GM10266 (cell line): ENCODE data around the gene SYNJ2.

Experiments used
- DNase-seq: peaks from one replicate; pipeline ENCODE4 v3.0.0; 2012; ENCODE audit errors: extremely low spot score
- CTCF ChIP-seq: IDR thresholded peaks from 2 replicates; pipeline ENCODE4 v1.5.1; 2012; ENCODE audit warnings: mild to moderate bottlenecking, low read depth; ENCODE audit not compliant: control insufficient read depth, insufficient read depth; ENCODE audit errors: missing control alignments

SYNJ2 gene

GRCh38 chr6:158115102-158115501 is 133.4 kb downstream of the SYNJ2 start:
- DNase-seq = no peak
- TF ChIP-seq CTCF = no peak

- DNase-seq = no peak
- no peak for TF ChIP-seq CTCF
Observed at GRCh38 chr6:158115508-158115907, 133.8 kb downstream of the SYNJ2 start.

GRCh38 chr6:158118886-158119285 is 137.2 kb downstream of the SYNJ2 start:
- no peak for DNase-seq
- TF ChIP-seq CTCF = no peak

- no peak for DNase-seq
- TF ChIP-seq CTCF = no peak
Observed at GRCh38 chr6:158121335-158121734, 139.7 kb downstream of the SYNJ2 start.

- TF ChIP-seq CTCF = no peak
- DNase-seq = no peak
Observed at GRCh38 chr6:158122048-158122447, 140.4 kb downstream of the SYNJ2 start.

- no peak for TF ChIP-seq CTCF
- no peak for DNase-seq
Observed at GRCh38 chr6:158124288-158124687, 142.6 kb downstream of the SYNJ2 start.

GRCh38 chr6:158125271-158125670 is 143.6 kb downstream of the SYNJ2 start:
- DNase-seq = no peak
- no peak for TF ChIP-seq CTCF
